Measurements from ENCODE around the gene RNU6-1. TPM values are rescaled to one million over a fixed set of nuclear protein-coding genes. Genes with fewer than 3 reads are reported as not detected.

RNU6-1 gene
- total RNA-seq, 1 donor, result not detected

DNA sequence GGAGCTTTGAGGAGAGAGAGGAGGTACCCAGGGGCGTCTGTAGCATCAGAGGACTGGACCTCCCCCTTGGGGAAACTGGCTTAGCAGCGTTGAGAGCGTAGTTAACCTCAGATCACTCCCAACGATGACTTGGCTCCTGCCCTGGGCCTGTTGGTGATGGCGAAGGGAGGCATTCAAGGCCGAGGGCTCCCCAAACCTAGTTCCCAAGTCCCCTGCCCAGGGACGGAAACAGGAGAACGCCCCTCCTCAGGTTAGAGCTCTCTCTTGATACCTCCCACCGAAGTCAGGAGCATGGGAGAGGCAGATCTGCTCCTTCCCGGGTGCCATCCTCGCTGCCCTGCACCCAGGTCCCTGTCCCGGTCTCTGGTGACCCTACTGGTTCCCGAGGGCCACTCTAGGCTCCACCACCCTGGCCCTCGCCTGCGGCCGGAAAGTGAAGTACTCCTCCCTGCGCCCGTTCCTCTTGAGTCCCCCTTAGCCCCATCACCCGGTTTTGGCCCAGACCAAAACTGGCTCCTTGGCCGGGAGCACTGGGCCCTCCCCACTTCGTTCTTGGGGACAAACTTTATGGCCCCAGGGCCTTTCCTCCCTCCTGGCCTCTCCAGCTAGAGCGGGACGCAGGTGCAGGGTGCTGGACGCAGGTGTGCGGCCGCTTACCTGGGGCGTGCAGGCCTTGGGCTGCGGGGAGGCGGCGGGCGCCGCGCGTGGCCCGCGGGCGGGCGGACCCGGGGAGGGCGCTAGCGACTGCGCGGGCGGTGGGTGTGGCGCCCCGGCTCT lies 17.1 kb downstream of the RNU6-1 start:
- Histone ChIP-seq H2AFZ (ENCODE audit: low read length) (no peak overlapping the region), H3K4me1 (ENCODE audit: insufficient read depth, low read length) (peaks cover 5% of the 10 kb centered on the region), H4K20me1 (ENCODE audit: insufficient read depth, low read length) (peaks cover 27% of the 10 kb centered on the region), H3K4me2 (ENCODE audit: insufficient read depth, low read length) (no peak overlapping the region), H3K79me2 (ENCODE audit: insufficient read depth, low read length) (no peaks in the 10 kb centered on the region), H3K4me3 (ENCODE audit: insufficient read depth, low read length) (no peak overlapping the region), H3K27ac (ENCODE audit: low read depth, low read length) (no peak overlapping the region), H3K9me3 (ENCODE audit: low read depth, low read length) (no peaks in the 10 kb centered on the region), H3K27me3 (ENCODE audit: insufficient read depth, low read length) (peaks cover 94% of the 10 kb centered on the region), H3K36me3 (ENCODE audit: insufficient read depth, low read length) (no peaks in the 10 kb centered on the region)
- TF ChIP-seq, protein P1, sequence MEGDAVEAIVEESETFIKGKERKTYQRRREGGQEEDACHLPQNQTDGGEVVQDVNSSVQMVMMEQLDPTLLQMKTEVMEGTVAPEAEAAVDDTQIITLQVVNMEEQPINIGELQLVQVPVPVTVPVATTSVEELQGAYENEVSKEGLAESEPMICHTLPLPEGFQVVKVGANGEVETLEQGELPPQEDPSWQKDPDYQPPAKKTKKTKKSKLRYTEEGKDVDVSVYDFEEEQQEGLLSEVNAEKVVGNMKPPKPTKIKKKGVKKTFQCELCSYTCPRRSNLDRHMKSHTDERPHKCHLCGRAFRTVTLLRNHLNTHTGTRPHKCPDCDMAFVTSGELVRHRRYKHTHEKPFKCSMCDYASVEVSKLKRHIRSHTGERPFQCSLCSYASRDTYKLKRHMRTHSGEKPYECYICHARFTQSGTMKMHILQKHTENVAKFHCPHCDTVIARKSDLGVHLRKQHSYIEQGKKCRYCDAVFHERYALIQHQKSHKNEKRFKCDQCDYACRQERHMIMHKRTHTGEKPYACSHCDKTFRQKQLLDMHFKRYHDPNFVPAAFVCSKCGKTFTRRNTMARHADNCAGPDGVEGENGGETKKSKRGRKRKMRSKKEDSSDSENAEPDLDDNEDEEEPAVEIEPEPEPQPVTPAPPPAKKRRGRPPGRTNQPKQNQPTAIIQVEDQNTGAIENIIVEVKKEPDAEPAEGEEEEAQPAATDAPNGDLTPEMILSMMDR (IDR thresholded peaks at IDR 0.05; ENCODE audit: extremely low read depth, low read depth, low read length), result no peak
- DNase-seq (ENCODE audit: insufficient read length, low spot score, missing footprints), result no peak

DNA sequence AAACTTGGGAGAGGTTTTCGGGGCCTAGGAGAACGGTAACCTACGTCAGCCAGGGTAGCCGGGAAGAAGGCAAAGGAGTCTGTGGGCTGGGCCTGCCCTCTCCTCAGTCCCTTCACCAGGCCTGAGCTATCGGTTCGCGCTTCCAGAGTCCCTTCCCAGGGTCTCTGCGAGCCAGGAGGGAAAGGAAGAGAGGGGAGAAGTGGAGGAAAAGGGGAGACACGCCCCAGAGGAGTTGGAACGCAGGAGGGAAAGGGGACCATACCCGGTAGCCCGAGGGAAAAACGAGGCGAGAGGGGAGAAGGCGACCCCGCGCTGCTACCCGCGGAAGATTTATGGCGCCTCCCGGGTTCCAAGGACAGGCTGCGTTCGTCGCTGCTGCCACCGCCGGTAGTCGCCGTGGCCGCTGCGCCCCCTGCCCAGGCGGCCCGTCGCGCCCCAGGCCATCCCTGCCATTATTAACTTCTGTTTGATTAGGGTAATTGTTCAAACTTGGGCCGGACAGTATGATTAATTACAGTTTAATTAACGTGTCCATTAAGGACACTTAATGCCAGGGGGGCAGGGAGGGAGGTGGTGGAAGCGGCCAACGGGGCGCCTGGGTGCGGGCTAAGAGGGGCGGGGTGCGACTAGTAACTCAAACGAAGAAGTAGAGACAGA lies 17.9 kb downstream of the RNU6-1 start:
- DNase-seq (ENCODE audit: insufficient read length, low spot score, missing footprints), result no peak
- TF ChIP-seq, protein P1 (IDR thresholded peaks at IDR 0.05; ENCODE audit: extremely low read depth, low read depth, low read length), result no peak
- no peaks in the 10 kb centered on the region for H3K36me3 ChIP-seq (ENCODE audit: insufficient read depth, low read length)
- peaks cover 93% of the 10 kb centered on the region for H3K27me3 ChIP-seq (ENCODE audit: insufficient read depth, low read length)
- no peaks in the 10 kb centered on the region for H3K79me2 ChIP-seq (ENCODE audit: insufficient read depth, low read length)
- H3K4me3 ChIP-seq (ENCODE audit: insufficient read depth, low read length), result no peak overlapping the region
- no peak overlapping the region for H3K4me2 ChIP-seq (ENCODE audit: insufficient read depth, low read length)
- H4K20me1 ChIP-seq (ENCODE audit: insufficient read depth, low read length), result peaks cover 27% of the 10 kb centered on the region
- H3K4me1 ChIP-seq (ENCODE audit: insufficient read depth, low read length), result peaks cover 5% of the 10 kb centered on the region
- no peaks in the 10 kb centered on the region for H3K9me3 ChIP-seq (ENCODE audit: low read depth, low read length)
- H3K27ac ChIP-seq (ENCODE audit: low read depth, low read length), result no peak overlapping the region
- H2AFZ ChIP-seq (ENCODE audit: low read length), result no peak overlapping the region

DNA sequence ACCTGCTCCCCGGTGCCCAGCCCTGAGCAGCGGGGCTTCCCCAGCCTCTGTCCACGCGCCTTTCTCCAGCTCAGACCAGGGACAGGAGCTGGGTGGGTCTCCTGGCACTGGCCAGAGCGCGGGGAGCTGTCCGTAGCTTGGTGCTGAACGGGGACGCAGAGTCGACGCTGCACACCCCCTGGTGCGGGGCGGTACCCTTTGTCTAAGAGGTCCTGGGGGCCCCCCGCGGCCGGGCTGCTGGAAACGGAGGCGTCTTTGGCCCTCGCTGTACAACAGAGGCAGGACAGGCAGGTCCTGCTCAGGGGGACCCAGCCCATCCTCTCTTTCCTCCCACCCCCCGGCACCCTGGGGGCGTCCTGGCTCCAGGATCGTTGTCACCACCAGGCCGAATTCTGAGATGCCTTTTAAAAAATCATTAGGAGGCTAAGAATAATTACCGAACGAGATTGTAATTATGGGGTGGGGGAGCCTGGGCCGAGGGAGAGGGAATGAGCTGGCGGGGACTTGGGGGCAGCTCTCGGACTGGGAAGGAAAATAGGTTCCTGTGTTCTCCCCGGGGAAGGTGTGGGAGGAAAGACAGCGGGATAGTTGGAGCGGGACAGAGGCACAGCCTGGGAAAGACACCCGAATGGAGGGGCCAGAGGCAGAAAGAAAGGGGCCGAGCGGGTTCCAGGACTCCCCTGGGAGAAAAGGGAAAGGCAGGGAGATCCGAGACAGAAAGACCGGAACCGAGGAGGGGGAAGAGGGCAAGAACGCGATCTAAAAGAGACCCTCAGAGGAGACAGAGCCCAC lies 18.7 kb downstream of the RNU6-1 start:
- DNase-seq (ENCODE audit: insufficient read length, low spot score, missing footprints), result peak; percentile 99
- TF ChIP-seq, protein P1 (IDR thresholded peaks at IDR 0.05; ENCODE audit: extremely low read depth, low read depth, low read length), result no peak
- Histone ChIP-seq H3K4me1 (ENCODE audit: insufficient read depth, low read length) (peaks cover 5% of the 10 kb centered on the region), H3K4me3 (ENCODE audit: insufficient read depth, low read length) (no peak overlapping the region), H3K9me3 (ENCODE audit: low read depth, low read length) (no peaks in the 10 kb centered on the region), H3K27me3 (ENCODE audit: insufficient read depth, low read length) (peaks cover 90% of the 10 kb centered on the region), H3K36me3 (ENCODE audit: insufficient read depth, low read length) (no peaks in the 10 kb centered on the region), H2AFZ (ENCODE audit: low read length) (no peak overlapping the region), H3K27ac (ENCODE audit: low read depth, low read length) (no peak overlapping the region), H3K79me2 (ENCODE audit: insufficient read depth, low read length) (no peaks in the 10 kb centered on the region), H4K20me1 (ENCODE audit: insufficient read depth, low read length) (peaks cover 24% of the 10 kb centered on the region), H3K4me2 (ENCODE audit: insufficient read depth, low read length) (no peak overlapping the region)

Measured in osteoblast (primary cell).